Muscle layer of duodenum (tissue), 2 donors: ENCODE results near the gene IRX2.

Experiments used
- H3K27ac ChIP-seq: one replicate; pipeline ENCODE4 v1.7.0; 2013; ENCODE audit warnings: mild to moderate bottlenecking, low read length
- H3K27me3 ChIP-seq: one replicate; pipeline ENCODE4 v1.7.0; 2013; ENCODE audit warnings: low read depth, mild to moderate bottlenecking, control low read depth, low read length
- H3K36me3 ChIP-seq, 2 donors: one replicate each; pipeline ENCODE4 v1.7.0; 2013; ENCODE audit warnings: low read length in 2 of 2, control low read depth in 1 of 2, mild to moderate bottlenecking in 1 of 2; ENCODE audit not compliant: insufficient read depth in 2 of 2, control insufficient read depth in 1 of 2
- H3K4me1 ChIP-seq, 2 donors: one replicate each; pipeline ENCODE4 v1.7.0; 2013; ENCODE audit warnings: low read length in 2 of 2, mild to moderate bottlenecking in 2 of 2, control low read depth in 1 of 2, moderate library complexity in 1 of 2; ENCODE audit not compliant: insufficient read depth in 2 of 2, control insufficient read depth in 1 of 2
- H3K4me3 ChIP-seq, 2 donors: one replicate each; pipeline ENCODE4 v1.7.0; 2013; ENCODE audit warnings: low read length in 2 of 2, low read depth in 1 of 2, mild to moderate bottlenecking in 1 of 2
- H3K9me3 ChIP-seq, 2 donors: one replicate each; pipeline ENCODE4 v1.7.0; 2013; ENCODE audit warnings: low read length in 2 of 2, control low read depth in 1 of 2, mild to moderate bottlenecking in 1 of 2; ENCODE audit not compliant: control insufficient read depth in 1 of 2
- donor health status: healthy.

The IRX2 gene

GRCh38 chr5:2699231-2699630 is 52.2 kb downstream of the IRX2 start:
- Histone ChIP-seq H3K27me3 (no peaks in the 10 kb centered on the region), H3K4me1 (no peaks in the 10 kb centered on the region), H3K27ac (no peak overlapping the region), H3K4me3 (no peak overlapping the region), H3K9me3 (peaks cover 0 to 6% of the 10 kb centered on the region in 2 donors), H3K36me3 (no peaks in the 10 kb centered on the region)

- peaks cover 0 to 6% of the 10 kb centered on the region in 2 donors for H3K9me3 ChIP-seq
- no peak overlapping the region for H3K27ac ChIP-seq
- no peaks in the 10 kb centered on the region for H3K36me3 ChIP-seq
- no peaks in the 10 kb centered on the region for H3K27me3 ChIP-seq
- no peak overlapping the region for H3K4me3 ChIP-seq
- no peaks in the 10 kb centered on the region for H3K4me1 ChIP-seq
Observed at GRCh38 chr5:2698581-2698980, 52.9 kb downstream of the IRX2 start.

GRCh38 chr5:2697446-2698200 is 53.9 kb downstream of the IRX2 start:
- Histone ChIP-seq H3K4me1 (no peaks in the 10 kb centered on the region), H3K4me3 (no peak overlapping the region), H3K27ac (no peak overlapping the region), H3K9me3 (peaks cover 0 to 6% of the 10 kb centered on the region in 2 donors), H3K36me3 (no peaks in the 10 kb centered on the region), H3K27me3 (no peaks in the 10 kb centered on the region)

DNA sequence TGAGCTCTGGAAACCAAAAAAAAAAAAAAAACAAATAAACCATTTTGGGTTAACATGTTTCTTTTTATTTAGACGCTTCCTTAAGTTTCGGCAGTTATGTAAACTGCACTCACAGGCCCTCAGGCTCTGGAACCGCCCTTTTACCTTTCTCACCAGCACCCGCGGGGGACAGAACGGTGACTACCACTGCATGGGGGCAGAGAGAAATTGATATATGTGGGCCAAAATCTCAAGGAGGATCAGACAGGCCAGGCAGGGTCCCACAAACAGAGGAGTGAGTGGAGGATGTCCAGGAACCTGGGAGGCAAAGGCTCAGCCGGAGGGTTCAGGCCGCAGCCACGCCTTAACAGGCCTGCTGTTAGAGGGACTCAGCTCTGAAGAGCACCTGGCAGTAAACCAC is 54.4 kb downstream of the IRX2 start:
- Histone ChIP-seq H3K27me3 (no peaks in the 10 kb centered on the region), H3K27ac (no peak overlapping the region), H3K4me1 (no peaks in the 10 kb centered on the region), H3K9me3 (peaks cover 0 to 8% of the 10 kb centered on the region in 2 donors), H3K36me3 (no peaks in the 10 kb centered on the region), H3K4me3 (no peak overlapping the region)
